HEK293 (cell line): ENCODE measurements around the gene LSM7.

ENCODE experiments used
- ATF2 ChIP-seq: fragments of 450-650 bp; formaldehyde crosslinking; IDR thresholded peaks from 2 replicates; pipeline ENCODE4 v1.5.1; 2016; ENCODE audit warnings: missing biosample characterization, missing genetic modification characterization, low read depth
- KLF9 ChIP-seq: fragments of 450-650 bp; formaldehyde crosslinking; IDR thresholded peaks from 2 replicates; pipeline ENCODE4 v1.5.1; 2016; ENCODE audit warnings: missing biosample characterization, missing genetic modification characterization, low read depth
- PRDM2 ChIP-seq: fragments of 450-650 bp; formaldehyde crosslinking; IDR thresholded peaks from 2 replicates; pipeline ENCODE4 v1.5.1; 2016; ENCODE audit warnings: missing biosample characterization, missing genetic modification characterization, borderline replicate concordance
- SCRT2 ChIP-seq: fragments of 450-650 bp; formaldehyde crosslinking; IDR thresholded peaks from 2 replicates; pipeline ENCODE4 v1.5.1; 2016; ENCODE audit warnings: missing biosample characterization, missing genetic modification characterization
- SETDB1 ChIP-seq: IDR thresholded peaks from one replicate; pipeline ENCODE4 v1.6.1; 2017; ENCODE audit warnings: mild to moderate bottlenecking, low read length, moderate library complexity, mixed read lengths; ENCODE audit not compliant: insufficient read length
- TSHZ1 ChIP-seq: fragments of 450-650 bp; formaldehyde crosslinking; IDR thresholded peaks from 2 replicates; pipeline ENCODE4 v1.5.1; 2016; ENCODE audit warnings: missing biosample characterization, missing genetic modification characterization, borderline replicate concordance
- ZBTB26 ChIP-seq: fragments of 450-650 bp; formaldehyde crosslinking; optimal IDR thresholded peaks from 2 replicates; pipeline ENCODE3; 2016; ENCODE audit warnings: missing biosample characterization, mild to moderate bottlenecking, missing genetic modification characterization
- ZBTB44 ChIP-seq: fragments of 450-650 bp; IDR thresholded peaks from 2 replicates; pipeline ENCODE4 v1.5.1; 2018; ENCODE audit warnings: missing biosample characterization, mild to moderate bottlenecking, missing genetic modification characterization
- ZBTB49 ChIP-seq: fragments of 450-650 bp; formaldehyde crosslinking; IDR thresholded peaks from 2 replicates; pipeline ENCODE4 v1.5.1; 2016; ENCODE audit warnings: missing biosample characterization, missing genetic modification characterization, low read depth
- ZNF140 ChIP-seq: fragments of 450-650 bp; formaldehyde crosslinking; IDR thresholded peaks from 2 replicates; pipeline ENCODE4 v1.5.1; 2016; ENCODE audit warnings: missing biosample characterization, missing genetic modification characterization
- ZNF184 ChIP-seq: fragments of 450-650 bp; IDR thresholded peaks from 2 replicates; pipeline ENCODE4 v1.5.1; 2018; ENCODE audit warnings: missing biosample characterization, mild to moderate bottlenecking, missing genetic modification characterization
- ZNF280D ChIP-seq: fragments of 450-650 bp; formaldehyde crosslinking; IDR thresholded peaks from 2 replicates; pipeline ENCODE4 v1.5.1; 2016; ENCODE audit warnings: missing biosample characterization, missing genetic modification characterization
- ZNF324 ChIP-seq: fragments of 450-650 bp; formaldehyde crosslinking; IDR thresholded peaks from 2 replicates; pipeline ENCODE4 v1.5.1; 2016; ENCODE audit warnings: missing biosample characterization, missing genetic modification characterization
- ZNF335 ChIP-seq: fragments of 450-650 bp; formaldehyde crosslinking; conservative IDR thresholded peaks from 2 replicates; pipeline ENCODE4 v1.5.1; 2016; ENCODE audit warnings: missing biosample characterization, missing genetic modification characterization
- ZNF37A ChIP-seq: fragments of 450-650 bp; IDR thresholded peaks from 2 replicates; pipeline ENCODE4 v1.5.1; 2018; ENCODE audit warnings: missing biosample characterization, missing genetic modification characterization
- ZNF501 ChIP-seq: fragments of 450-650 bp; formaldehyde crosslinking; IDR thresholded peaks from 2 replicates; pipeline ENCODE4 v1.5.1; 2016; ENCODE audit warnings: missing biosample characterization, missing genetic modification characterization
- ZNF610 ChIP-seq: fragments of 450-650 bp; formaldehyde crosslinking; IDR thresholded peaks from 2 replicates; pipeline ENCODE4 v1.5.1; 2016; ENCODE audit warnings: missing biosample characterization, missing genetic modification characterization, borderline replicate concordance
- ZNF747 ChIP-seq: fragments of 450-650 bp; formaldehyde crosslinking; IDR thresholded peaks from 2 replicates; pipeline ENCODE4 v1.5.1; 2016; ENCODE audit warnings: missing biosample characterization, missing genetic modification characterization

Gene LSM7

GRCh38 chr19:2362046-2362969 is 33.9 kb upstream of the LSM7 start (continued):
- TF ChIP-seq SCRT2 (tag by site-specific recombination) (no peak), ZNF335 (tag by site-specific recombination) (no peak), ZNF324 (tag by site-specific recombination) (no peak), KLF9 (tag by site-specific recombination) (no peak), ZBTB49 (tag by site-specific recombination) (no peak), ZNF184 (tag by site-specific recombination) (no peak), ZNF610 (tag by site-specific recombination) (no peak), ATF2 (tag by site-specific recombination) (0 out of 2 replicates have a peak, but pooled peaks have one; percentile 10), ZNF280D (tag by site-specific recombination) (no peak), TSHZ1 (tag by site-specific recombination) (no peak), SETDB1 (no peak), ZNF501 (tag by site-specific recombination) (no peak), PRDM2 (tag by site-specific recombination) (no peak), ZNF747 (tag by site-specific recombination) (0 out of 2 replicates have a peak, but pooled peaks have one; percentile 12), ZBTB44 (tag by site-specific recombination) (no peak), ZBTB26 (tag by site-specific recombination) (no peak), ZNF37A (tag by site-specific recombination) (no peak), ZNF140 (tag by site-specific recombination) (0 out of 2 replicates have a peak, but pooled peaks have one; percentile 14)
